HepG2 (cell line): ENCODE measurements around the gene BTD. TPM values are rescaled to one million over a fixed set of nuclear protein-coding genes. Genes with fewer than 3 reads are reported as not detected.

Experiments used
- ATAC-seq: fragments of 200-7000 bp; cut with Tn5 transposase; 3 replicates; pipeline ENCODE4 v1.9.1; 2020; ENCODE audit warnings: mild to moderate bottlenecking, moderate library complexity
- BruUV-seq: library from RNA; stranded (reverse); fragments of 400-500 nt; replicated peaks from 2 replicates; lab custom pipeline; 2021; lab: Mats Ljungman, UMichigan
- CTCF ChIA-PET: fragments of 300-600 bp; formaldehyde crosslinking; extraction: SDS; loops from one replicate; lab custom pipeline; 2021; ENCODE audit warnings: low total read pairs, inconsistent platforms, low intra/inter-chr PET ratio; lab: Yijun Ruan, JAX
- POLR2A ChIA-PET: fragments of 350-600 bp; sonication (Branson Sonifier 250); formaldehyde crosslinking; loops from one replicate; lab custom pipeline; 2020; ENCODE audit warnings: antibody characterized with exemption, inconsistent platforms; lab: Yijun Ruan, JAX
- DNase-seq: peaks from one replicate; pipeline ENCODE4 v3.0.0-alpha.2; 2015; ENCODE audit warnings: low spot score
- FAIRE-seq: peaks from 3 replicates; lab custom pipeline; 2011; peaks lifted over from hg19 to GRCh38; lab: Jason Lieb, UNC
- H2AFZ ChIP-seq: one replicate; pipeline ENCODE4 v1.6.1; 2011; ENCODE audit warnings: low read length, inconsistent platforms
- H3K27ac ChIP-seq: fragments of 300-600 bp; 3 replicates; pipeline ENCODE4 v1.8.0; 2011; ENCODE audit warnings: mixed run types, mild to moderate bottlenecking, mixed read lengths, low read length, inconsistent platforms; ENCODE audit not compliant: insufficient read depth; ENCODE audit errors: extremely low read length
- H3K27me3 ChIP-seq, 2 experiments: fragments of 200-600 bp in 1 of 2; 2 replicates in 1 of 2; 3 replicates in 1 of 2; pipeline versions ENCODE4 v1.6.0 to v1.8.0; 2011; ENCODE audit warnings: low read length in 2 of 2, mild to moderate bottlenecking in 2 of 2, moderate library complexity in 2 of 2, inconsistent platforms in 1 of 2; ENCODE audit not compliant: insufficient read depth in 2 of 2, control insufficient read depth in 1 of 2
- H3K36me3 ChIP-seq, 2 experiments: fragments of 200-600 bp in 1 of 2; replicated peaks in 1 of 2; 2 replicates in 1 of 2; 3 replicates in 1 of 2; pipeline versions ENCODE4 v1.5.1 to v1.8.0; 2011; ENCODE audit warnings: low read length in 2 of 2, inconsistent platforms in 1 of 2; ENCODE audit not compliant: insufficient read depth in 2 of 2, control insufficient read depth in 1 of 2
- H3K4me1 ChIP-seq: 2 replicates; pipeline ENCODE4 v1.5.1; 2012; ENCODE audit warnings: low read length, inconsistent platforms; ENCODE audit not compliant: insufficient read depth
- H3K4me2 ChIP-seq: 2 replicates; pipeline ENCODE4 v1.6.0; 2011; ENCODE audit warnings: low read depth, low read length, inconsistent platforms
- H3K4me3 ChIP-seq, 3 experiments: fragments of 200-600 bp in 1 of 3; sonication (generic), shearing (Covaris generic) in 1 of 3; replicated peaks in 1 of 3; 2 replicates each; pipeline ENCODE4 v1.5.1; 2011 to 2016; ENCODE audit warnings: low read length in 3 of 3, inconsistent platforms in 2 of 3, low read depth in 2 of 3, mild to moderate bottlenecking in 2 of 3, control low read depth in 1 of 3, mixed read lengths in 1 of 3; ENCODE audit not compliant: insufficient read depth in 1 of 3
- H3K79me2 ChIP-seq: one replicate; pipeline ENCODE4 v1.6.1; 2011; ENCODE audit warnings: low read length, inconsistent platforms; ENCODE audit not compliant: insufficient read depth
- H3K9ac ChIP-seq: 2 replicates; pipeline ENCODE4 v1.6.0; 2011; ENCODE audit warnings: mild to moderate bottlenecking, low read depth, low read length, inconsistent platforms; ENCODE audit not compliant: insufficient read depth
- H3K9me3 ChIP-seq: 2 replicates; pipeline ENCODE4 v1.5.1; 2012; ENCODE audit warnings: mild to moderate bottlenecking, low read length
- H4K20me1 ChIP-seq: 2 replicates; pipeline ENCODE4 v1.6.0; 2011; ENCODE audit warnings: inconsistent platforms, mild to moderate bottlenecking, low read length, moderate library complexity; ENCODE audit not compliant: insufficient read depth
- NRL ChIP-seq: sonication (generic); formaldehyde crosslinking; IDR thresholded peaks from 2 replicates; pipeline ENCODE4 v1.5.0; 2020; ENCODE audit warnings: missing genetic modification reagents, mild to moderate bottlenecking, moderate library complexity, borderline replicate concordance
- SOX6 ChIP-seq, 2 experiments: fragments of 450-650 bp in 1 of 2; sonication (generic) in 1 of 2; formaldehyde crosslinking in 1 of 2; IDR thresholded peaks; 2 replicates each; pipeline versions ENCODE4 v1.4.0 to v1.6.1; 2017 to 2020; ENCODE audit warnings: antibody characterized with exemption in 1 of 2, mild to moderate bottlenecking in 1 of 2, missing genetic modification reagents in 1 of 2
- WGBS: methylation state at CpG from one replicate; pipeline ENCODE4 v1.1.6; 2017; ENCODE audit warnings: low lambda C conversion rate; 5-methylcytosine and 5-hydroxymethylcytosine counted together
- in situ Hi-C: cut with HindIII; loops from 2 replicates; pipeline ENCODE4 v1.10.0; 2017; ENCODE audit warnings: low pct_unique_long_range_greater_than_20kb; ENCODE audit not compliant: extremely low pct_ligation_motif_present
- intact Hi-C: fragments of 100-400 bp; cut with micrococcal nuclease; formaldehyde crosslinking; loops from one replicate; pipeline ENCODE4 v1.10.0; 2022; ENCODE audit not compliant: unreplicated experiment
- polyA plus RNA-seq, 8 experiments: library from polyadenylated mRNA; depleted of rRNA in 3 of 8; stranded (reverse) in 7 of 8; unstranded in 1 of 8; fragments of >200 nt; fragmentation: Illumina TruSeq in 4 of 8; extraction: Trizol in 4 of 8; gene quantifications; 2 replicates each; pipeline versions ENCODE4 v1.2.1 to v1.2.3, GENCODE V29; 2011 to 2016; ENCODE audit warnings: low read depth in 4 of 8, missing spikeins in 1 of 8, mixed read lengths in 1 of 8; ENCODE audit not compliant: insufficient read depth in 1 of 8
- total RNA-seq, 5 experiments: library from RNA; depleted of rRNA; stranded (reverse); fragments of >200 nt; fragmentation: Illumina TruSeq; extraction: Trizol; gene quantifications; 2 replicates each; pipeline ENCODE4 v1.2.3, GENCODE V29; 2016; ENCODE audit warnings: low read depth in 1 of 5

The BTD gene
- total and polyA plus RNA-seq, 2 of the 13 experiments (the other 11 are each of a cell fraction or from before 2014, with no cell fraction given) = 15.7 to 35.5 TPM

- no peaks in the 10 kb centered on the region for H4K20me1 ChIP-seq
- POLR2A ChIA-PET = no interaction called here
- H3K27me3 ChIP-seq = no peaks in the 10 kb centered on the region
- TF ChIP-seq SOX6 (IDR thresholded peaks at IDR 0.05) (no peak), SOX6 (CRISPR knock-in tag; IDR thresholded peaks at IDR 0.05) (no peak)
- no peak overlapping the region for H3K27ac ChIP-seq
- in situ Hi-C loops = no loop called here
- 91% methylated on average over 3 of the region's 3 CpGs for WGBS
- CTCF ChIA-PET = no interaction called here
- DNase-seq (no peak), FAIRE-seq (no peak), ATAC-seq (no peak)
- no TSS peak for BruUV-seq
- H3K4me1 ChIP-seq = no peaks in the 10 kb centered on the region
- H3K4me2 ChIP-seq = no peak overlapping the region
- H3K4me3 ChIP-seq = no peak overlapping the region
- no peak overlapping the region for H2AFZ ChIP-seq
- peaks cover 4 to 52% of the 10 kb centered on the region in 2 experiments; a peak in 4 of 5 replicates for H3K36me3 ChIP-seq
- no peaks in the 10 kb centered on the region for H3K79me2 ChIP-seq
- no peak overlapping the region for H3K9ac ChIP-seq
- no peaks in the 10 kb centered on the region for H3K9me3 ChIP-seq
- intact Hi-C loops = no loop called here
Measured at GRCh38 chr3:15682561-15683185, 81.1 kb downstream of the BTD start.

GRCh38 chr3:15683253-15683652 lies 81.7 kb downstream of the BTD start:
- no peaks in the 10 kb centered on the region for H3K4me1 ChIP-seq
- no peaks in the 10 kb centered on the region for H3K79me2 ChIP-seq
- ChIA-PET CTCF (no interaction called here), POLR2A (no interaction called here)
- H3K4me2 ChIP-seq = no peak overlapping the region
- H3K9ac ChIP-seq = no peak overlapping the region
- peaks cover 4 to 46% of the 10 kb centered on the region in 2 experiments; a peak in 4 of 5 replicates for H3K36me3 ChIP-seq
- H4K20me1 ChIP-seq = no peaks in the 10 kb centered on the region
- 98% methylated on average over 1 of the region's 1 CpG for WGBS
- H3K27ac ChIP-seq = no peak overlapping the region
- in situ Hi-C loops = no loop called here
- DNase-seq (no peak), ATAC-seq (no peak), FAIRE-seq (no peak)
- H2AFZ ChIP-seq = no peak overlapping the region
- H3K27me3 ChIP-seq = no peaks in the 10 kb centered on the region
- TF ChIP-seq NRL (CRISPR knock-in tag) = no peak
- H3K9me3 ChIP-seq = no peaks in the 10 kb centered on the region
- H3K4me3 ChIP-seq = no peak overlapping the region
- intact Hi-C loops = no loop called here
- no TSS peak for BruUV-seq
